ENCODE measurements around the gene COPE.

DNA sequence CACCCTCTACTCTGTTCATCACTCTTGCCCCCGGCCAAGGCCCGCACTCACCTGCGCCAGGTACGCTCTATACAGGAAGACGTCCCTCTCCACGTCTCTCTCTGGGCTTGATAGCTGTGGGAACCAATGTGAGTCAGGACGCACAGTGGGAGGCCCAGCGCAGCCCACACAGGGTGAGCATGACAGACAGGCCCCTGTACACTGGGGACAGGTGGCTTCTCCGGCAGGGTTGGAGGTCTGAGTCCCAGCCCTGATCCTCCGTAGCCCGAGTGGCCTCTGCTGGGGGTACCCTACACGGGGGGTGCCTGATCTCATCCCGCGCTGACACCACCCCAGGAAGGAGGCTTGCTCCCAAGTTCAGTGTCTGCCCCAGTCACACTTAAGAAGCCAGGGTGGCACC lies 6.3 kb downstream of the COPE start:
- TF ChIP-seq NFRKB (IDR thresholded peaks at IDR 0.05) (no peak), BHLHE40 (IDR thresholded peaks at IDR 0.05; ENCODE audit: borderline replicate concordance) (no peak), L3MBTL2 (conservative IDR thresholded peaks at IDR 0.05) (no peak), SP1 (IDR thresholded peaks at IDR 0.05) (no peak), FOXK2 (IDR thresholded peaks at IDR 0.05) (no peak), FOXM1 (IDR thresholded peaks at IDR 0.05; ENCODE audit: borderline replicate concordance) (no peak), ZNF384 (IDR thresholded peaks at IDR 0.05) (no peak), HDGF (IDR thresholded peaks at IDR 0.05; ENCODE audit: borderline replicate concordance) (no peak)
